Small intestine (tissue), 7 donors: ENCODE data around the gene SPACDR. TPM values are rescaled to one million over a fixed set of nuclear protein-coding genes. Genes with fewer than 3 reads are reported as not detected.
"Not testable (repeated sequence)": the region's sequence is repeated elsewhere in the genome, so short reads cannot be mapped to it uniquely, and the experiment has no call there.

Source experiments
- DNase-seq, 2 donors: peaks; one replicate each; pipeline versions ENCODE4 v3.0.0 to v3.0.0-alpha.2; 2013
- FAIRE-seq: peaks from 2 replicates; lab custom pipeline; 2012; peaks lifted over from hg19 to GRCh38; lab: Jason Lieb, UNC
- H3K27ac ChIP-seq, 3 donors: one replicate each; pipeline ENCODE4 v1.5.1; 2013; ENCODE audit warnings: low read length in 2 of 3, mild to moderate bottlenecking in 2 of 3, control low read depth in 1 of 3, inconsistent platforms in 1 of 3, low read depth in 1 of 3, moderate library complexity in 1 of 3
- H3K27me3 ChIP-seq, 3 donors: one replicate each; pipeline ENCODE4 v1.6.1; 2013; ENCODE audit warnings: low read length in 3 of 3, inconsistent platforms in 1 of 3; ENCODE audit not compliant: control insufficient read depth in 3 of 3, insufficient read depth in 3 of 3
- H3K36me3 ChIP-seq, 3 donors: one replicate each; pipeline ENCODE4 v1.6.1; 2013; ENCODE audit warnings: low read length in 3 of 3, inconsistent platforms in 1 of 3, low read depth in 1 of 3, mild to moderate bottlenecking in 1 of 3, moderate library complexity in 1 of 3; ENCODE audit not compliant: control insufficient read depth in 3 of 3, insufficient read depth in 2 of 3
- H3K4me1 ChIP-seq, 3 donors: one replicate each; pipeline ENCODE4 v1.6.1; 2013; ENCODE audit warnings: low read length in 2 of 3, inconsistent platforms in 1 of 3, low read depth in 1 of 3, mild to moderate bottlenecking in 1 of 3, moderate library complexity in 1 of 3; ENCODE audit not compliant: control insufficient read depth in 3 of 3, insufficient read depth in 2 of 3
- H3K4me3 ChIP-seq, 3 donors: one replicate each; pipeline ENCODE4 v1.5.1; 2013; ENCODE audit warnings: low read length in 3 of 3, control low read depth in 1 of 3, inconsistent platforms in 1 of 3, low read depth in 1 of 3, mild to moderate bottlenecking in 1 of 3, moderate library complexity in 1 of 3
- H3K9me3 ChIP-seq, 2 donors: one replicate each; pipeline ENCODE4 v1.6.1; 2013; ENCODE audit warnings: low read depth in 1 of 2, low read length in 1 of 2; ENCODE audit not compliant: control insufficient read depth in 2 of 2, insufficient read depth in 1 of 2
- WGBS, 3 donors: extraction: QIAGEN DNeasy Blood & Tissue Kit; methylation state at CpG; one replicate each; pipeline ENCODE4 v1.1.7; 2013; 5-methylcytosine and 5-hydroxymethylcytosine counted together
- polyA plus RNA-seq, 4 donors: library from polyadenylated mRNA; stranded (reverse) in 3 of 4; unstranded in 1 of 4; fragments of 200-250 nt in 3 of 4; fragments of 120-200 nt in 1 of 4; gene quantifications; one replicate each; pipeline versions ENCODE4 v1.2.1 to v1.2.3, GENCODE V29; 2013
- donor health status: healthy with polysubstance abuse.
- donor health status: control.
- donor health status: control.
- donor health status: Bipolar disorder and iron deficiency.
- donor health status: healthy.

SPACDR gene
- polyA plus RNA-seq, 4 donors = 0.43 to 1.2 (median 0.89) TPM; not detected in 1

- not testable (repeated sequence) for H3K9me3 ChIP-seq, H3K4me3 ChIP-seq, FAIRE-seq, H3K27ac ChIP-seq, DNase-seq, H3K36me3 ChIP-seq, H3K27me3 ChIP-seq
- H3K4me1 ChIP-seq = peaks cover 0 to 35% (median 0%) of the 10 kb centered on the region in 3 donors
- 96 to 98% (median 97%) methylated on average over 8 of the region's 8 CpGs for WGBS, 3 donors
Observed at GRCh38 chr7:100447363-100447762, 16.7 kb downstream of the SPACDR start.

GRCh38 chr7:100446040-100446439 lies 18.0 kb downstream of the SPACDR start:
- Histone ChIP-seq H3K4me3 (no peak overlapping the region), H3K9me3 (no peaks in the 10 kb centered on the region), H3K4me1 (peaks cover 0 to 35% (median 0%) of the 10 kb centered on the region in 3 donors), H3K36me3 (peaks cover 0 to 5% (median 0%) of the 10 kb centered on the region in 3 donors), H3K27me3 (no peaks in the 10 kb centered on the region), H3K27ac (no peak overlapping the region)
- WGBS, 3 donors = 77 to 80% (median 77%) methylated on average over 2 of the region's 2 CpGs
- FAIRE-seq (no peak), DNase-seq (no peak)

GRCh38 chr7:100444311-100445278 lies 19.5 kb downstream of the SPACDR start:
- Histone ChIP-seq H3K27ac (peak overlapping the region; percentile 55 to 86 (median 72)), H3K9me3 (no peaks in the 10 kb centered on the region), H3K36me3 (peaks cover 0 to 5% (median 0%) of the 10 kb centered on the region in 3 donors), H3K4me1 (peaks cover 0 to 25% (median 0%) of the 10 kb centered on the region in 3 donors), H3K27me3 (no peaks in the 10 kb centered on the region), H3K4me3 (no peak overlapping the region)
- WGBS, 3 donors = 37 to 41% (median 38%) methylated on average over 14 of the region's 14 CpGs
- peak; percentile 75 to 92 for DNase-seq
- no peak for FAIRE-seq

GRCh38 chr7:100443096-100443840 lies 20.8 kb downstream of the SPACDR start:
- H3K9me3 ChIP-seq = no peaks in the 10 kb centered on the region
- H3K4me3 ChIP-seq = no peak overlapping the region
- DNase-seq (peak in 1 of 2 donors; percentile 34), FAIRE-seq (no peak)
- H3K27ac ChIP-seq = peak overlapping the region in 2 of 3 donors; percentile 55 to 86
- 88 to 90% (median 88%) methylated on average over 9 of the region's 9 CpGs for WGBS, 3 donors
- H3K27me3 ChIP-seq = no peaks in the 10 kb centered on the region
- peaks cover 0 to 25% (median 0%) of the 10 kb centered on the region in 3 donors for H3K4me1 ChIP-seq
- H3K36me3 ChIP-seq = peaks cover 0 to 5% (median 0%) of the 10 kb centered on the region in 3 donors

- H3K27ac ChIP-seq = no peak overlapping the region
- H3K27me3 ChIP-seq = no peaks in the 10 kb centered on the region
- peaks cover 0 to 25% (median 0%) of the 10 kb centered on the region in 3 donors for H3K4me1 ChIP-seq
- FAIRE-seq = no peak
- no peak for DNase-seq
- WGBS, 3 donors = 88 to 93% (median 89%) methylated on average over 11 of the region's 11 CpGs
- H3K4me3 ChIP-seq = no peak overlapping the region
- H3K36me3 ChIP-seq = peaks cover 0 to 5% (median 0%) of the 10 kb centered on the region in 3 donors
- no peaks in the 10 kb centered on the region for H3K9me3 ChIP-seq
Observed at GRCh38 chr7:100441641-100442535, 22.2 kb downstream of the SPACDR start.

- H3K9me3 ChIP-seq, FAIRE-seq, DNase-seq, H3K27me3 ChIP-seq, H3K4me3 ChIP-seq: not testable (repeated sequence)
- H3K27ac ChIP-seq = peak overlapping the region in 1 of 3 donors; percentile 46
- WGBS, 3 donors = 85 to 91% (median 90%) methylated on average over 7 of the region's 7 CpGs
- peaks cover 0 to 19% (median 5%) of the 10 kb centered on the region in 3 donors for H3K4me1 ChIP-seq
- H3K36me3 ChIP-seq = peaks cover 0 to 17% (median 0%) of the 10 kb centered on the region in 3 donors
Observed at GRCh38 chr7:100439244-100439643, 24.8 kb downstream of the SPACDR start.

GRCh38 chr7:100438731-100439130 lies 25.3 kb downstream of the SPACDR start:
- WGBS, 3 donors = 91 to 92% (median 92%) methylated on average over 8 of the region's 8 CpGs

More at GRCh38 chr7:100438731-100439130, 25.3 kb downstream of the SPACDR start:
- not testable (repeated sequence) for H3K27ac ChIP-seq, H3K27me3 ChIP-seq, DNase-seq, FAIRE-seq, H3K9me3 ChIP-seq, H3K4me3 ChIP-seq
- Histone ChIP-seq H3K36me3 (peaks cover 0 to 22% (median 0%) of the 10 kb centered on the region in 3 donors), H3K4me1 (peaks cover 0 to 14% (median 5%) of the 10 kb centered on the region in 3 donors)
